ENCODE results near the gene CACNG6. TPM values are rescaled to one million over a fixed set of nuclear protein-coding genes. Genes with fewer than 3 reads are reported as not detected.

CACNG6 gene
- total RNA-seq, 1 donor from 2014 or later = 0.27 TPM

DNA sequence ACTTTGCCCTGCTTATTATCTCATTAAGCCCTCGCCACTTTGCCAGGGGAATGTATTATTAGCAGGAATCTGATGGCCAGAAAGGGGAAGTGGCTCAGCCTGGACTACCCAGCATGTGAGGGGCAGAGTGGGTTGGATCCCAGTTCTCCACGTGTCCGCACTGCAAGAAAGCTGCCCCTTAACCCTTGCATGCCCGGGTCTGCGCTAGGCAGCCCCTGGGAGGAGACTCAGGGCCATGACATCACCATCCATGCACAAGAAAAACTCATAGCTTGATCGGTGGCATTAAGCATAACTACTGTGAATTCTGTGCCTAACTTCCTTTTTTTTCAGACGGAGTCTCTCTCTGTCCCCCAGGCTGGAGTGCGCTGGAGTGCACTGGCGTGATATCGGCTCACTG is 19.8 kb upstream of the CACNG6 start:
- no peak for DNase-seq (ENCODE audit: extremely low spot score, unreplicated experiment)
- Mint-ChIP-seq H3K27me3 (peaks cover 34% of the 10 kb centered on the region), H3K4me3 (no peak overlapping the region), H3K36me3 (no peaks in the 10 kb centered on the region), H3K4me1 (ENCODE audit: unreplicated experiment) (no peaks in the 10 kb centered on the region), H3K9me3 (no peaks in the 10 kb centered on the region), H3K27ac (no peak overlapping the region)
- TF ChIP-seq CTCF (conservative IDR thresholded peaks at IDR 0.05) = no peak

- DNase-seq (ENCODE audit: extremely low spot score, unreplicated experiment) = no peak
- no peak for TF ChIP-seq CTCF (conservative IDR thresholded peaks at IDR 0.05)
- Mint-ChIP-seq H3K4me1 (ENCODE audit: unreplicated experiment) (peaks cover 25% of the 10 kb centered on the region), H3K9me3 (peaks cover 15% of the 10 kb centered on the region), H3K4me3 (peak overlapping the region; percentile 83), H3K27me3 (peaks cover 64% of the 10 kb centered on the region), H3K27ac (peak overlapping the region; percentile 34), H3K36me3 (peaks cover 10% of the 10 kb centered on the region)
These were observed 13.9 kb upstream of the CACNG6 start for GRCh38 chr19:53977429-53977990.

- H3K4me1 Mint-ChIP-seq (ENCODE audit: unreplicated experiment) = peaks cover 25% of the 10 kb centered on the region
- H3K27ac Mint-ChIP-seq = peak overlapping the region; percentile 34
- no peak for TF ChIP-seq CTCF (conservative IDR thresholded peaks at IDR 0.05)
- peaks cover 64% of the 10 kb centered on the region for H3K27me3 Mint-ChIP-seq
- DNase-seq (ENCODE audit: extremely low spot score, unreplicated experiment) = no peak
- H3K9me3 Mint-ChIP-seq = peaks cover 15% of the 10 kb centered on the region
- H3K36me3 Mint-ChIP-seq = peaks cover 10% of the 10 kb centered on the region
- peak overlapping the region; percentile 83 for H3K4me3 Mint-ChIP-seq
These were observed 13.3 kb upstream of the CACNG6 start for GRCh38 chr19:53977991-53978731.

DNA sequence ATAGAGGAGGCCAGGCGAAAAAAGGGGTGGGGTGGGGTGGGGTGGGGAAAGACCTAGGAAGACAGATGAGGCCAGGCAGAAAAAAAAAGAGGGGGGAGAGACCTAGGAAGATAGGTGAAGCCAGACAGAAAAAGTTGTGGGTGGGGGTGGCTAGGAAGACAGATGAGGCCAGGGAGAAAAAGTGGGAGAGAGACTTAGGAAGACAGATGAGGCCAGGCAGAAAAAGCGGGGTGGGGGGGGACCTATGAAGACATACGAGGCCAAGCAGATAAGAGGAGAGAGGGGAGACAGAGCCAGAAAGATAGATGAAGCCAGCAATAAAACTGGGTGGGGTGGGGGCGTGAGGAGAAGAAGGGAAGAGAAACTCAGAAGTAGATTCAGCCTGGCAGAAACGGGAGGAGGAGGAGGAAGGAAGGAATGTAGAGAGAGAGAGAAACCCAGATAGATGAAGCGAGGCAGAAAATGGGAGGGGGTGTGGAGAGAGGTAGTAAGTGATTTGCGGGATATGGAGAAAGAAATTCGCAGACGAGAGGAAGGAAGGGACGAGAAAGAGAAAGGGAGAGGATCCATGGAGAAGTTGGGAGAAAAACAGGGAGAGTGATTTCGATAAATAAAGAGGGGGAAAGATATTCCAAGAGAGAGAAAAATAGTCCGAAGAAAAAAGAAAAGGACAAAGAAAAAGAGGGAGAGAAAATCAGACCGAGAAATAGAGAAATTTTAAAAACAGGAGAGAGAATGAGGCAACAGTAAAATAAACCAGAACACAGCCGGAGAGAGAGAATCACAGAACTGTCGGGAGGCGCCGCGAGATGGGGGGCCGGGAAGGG is 12.2 kb upstream of the CACNG6 start:
- Mint-ChIP-seq H3K27me3 (peaks cover 60% of the 10 kb centered on the region), H3K4me3 (peak overlapping the region; percentile 92), H3K4me1 (ENCODE audit: unreplicated experiment) (peaks cover 25% of the 10 kb centered on the region), H3K9me3 (peaks cover 15% of the 10 kb centered on the region), H3K27ac (no peak overlapping the region), H3K36me3 (peaks cover 10% of the 10 kb centered on the region)
- TF ChIP-seq CTCF (conservative IDR thresholded peaks at IDR 0.05) = no peak
- no peak for DNase-seq (ENCODE audit: extremely low spot score, unreplicated experiment)

DNA sequence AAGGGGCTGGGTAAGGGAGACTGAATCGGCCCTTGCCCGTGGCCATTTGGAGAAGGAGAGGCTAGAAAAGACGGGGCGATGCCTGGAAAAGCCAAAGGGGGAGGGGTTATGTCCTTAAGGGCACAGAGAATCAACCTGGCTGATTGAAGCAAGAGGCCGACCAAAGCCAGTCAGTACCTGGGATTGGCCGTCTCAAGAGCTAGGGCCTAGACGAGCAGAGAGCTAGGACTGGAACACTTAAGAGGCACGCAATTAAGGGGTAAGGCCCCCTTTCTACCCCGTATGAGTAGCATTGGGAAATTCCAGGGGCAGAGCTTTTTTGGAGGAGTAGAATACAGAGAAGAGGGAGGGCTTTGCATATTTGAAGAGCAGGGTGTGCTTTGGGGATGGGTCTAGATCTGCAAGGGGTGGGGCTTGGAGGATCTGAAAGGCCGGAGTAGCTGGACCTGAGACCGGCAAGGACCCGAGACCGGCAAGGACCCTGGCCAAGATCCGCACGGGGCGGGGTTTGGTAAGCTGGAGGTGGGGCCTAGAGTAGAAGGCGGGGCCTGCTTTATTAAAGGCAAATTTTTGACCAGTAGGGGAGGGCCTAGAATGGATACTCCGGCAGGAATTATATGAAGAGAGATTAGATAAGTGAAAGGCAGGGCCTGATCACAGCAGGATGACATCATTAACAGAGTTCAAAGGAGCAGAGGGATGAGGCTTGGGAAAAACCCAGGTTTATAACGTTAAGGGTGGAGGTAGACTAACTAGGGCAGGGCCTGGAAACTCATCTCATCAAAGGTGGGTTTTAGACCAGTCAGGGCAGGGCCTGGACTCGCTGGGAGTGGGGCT is 10.7 kb upstream of the CACNG6 start:
- no peak for TF ChIP-seq CTCF (conservative IDR thresholded peaks at IDR 0.05)
- peak overlapping the region; percentile 83 for H3K27ac Mint-ChIP-seq
- H3K4me1 Mint-ChIP-seq (ENCODE audit: unreplicated experiment) = peaks cover 25% of the 10 kb centered on the region
- peaks cover 10% of the 10 kb centered on the region for H3K36me3 Mint-ChIP-seq
- no peak for DNase-seq (ENCODE audit: extremely low spot score, unreplicated experiment)
- H3K27me3 Mint-ChIP-seq = peaks cover 57% of the 10 kb centered on the region
- H3K9me3 Mint-ChIP-seq = peaks cover 15% of the 10 kb centered on the region
- peak overlapping the region; percentile 92 for H3K4me3 Mint-ChIP-seq
